HG02973 (cell line): ENCODE data around the gene TUB.

ENCODE experiments used
- ATAC-seq: cut with Tn5 transposase; IDR thresholded peaks from one replicate; pipeline ENCODE4 v1.9.1; 2021; ENCODE audit warnings: moderate library complexity; ENCODE audit not compliant: unreplicated experiment

TUB gene

GRCh38 chr11:8089791-8090510, 8.9 kb downstream of the TUB start:
- ATAC-seq, result no peak

- ATAC-seq, result no peak
Observed at GRCh38 chr11:8090756-8091155, 9.7 kb downstream of the TUB start.

DNA sequence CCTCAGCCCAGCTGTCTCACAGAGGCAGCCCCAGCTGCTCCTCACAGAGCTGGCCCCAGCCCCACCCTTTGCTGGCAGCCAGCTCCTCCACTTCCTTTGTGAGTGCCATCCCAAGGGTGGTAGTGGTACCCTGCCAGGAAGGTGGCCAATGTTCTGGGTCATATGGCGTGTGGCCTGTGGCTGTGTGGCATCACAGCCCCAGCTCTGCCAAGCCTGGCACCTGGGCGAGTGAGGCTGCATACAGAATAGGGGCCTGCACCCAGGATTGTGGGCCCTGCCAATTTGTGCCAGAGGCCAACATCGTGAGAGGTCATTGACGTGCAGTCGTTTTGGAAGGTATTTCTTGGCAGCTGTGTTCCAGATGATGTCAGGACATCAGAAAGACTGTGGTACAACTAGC, 10.7 kb downstream of the TUB start:
- no peak for ATAC-seq

DNA sequence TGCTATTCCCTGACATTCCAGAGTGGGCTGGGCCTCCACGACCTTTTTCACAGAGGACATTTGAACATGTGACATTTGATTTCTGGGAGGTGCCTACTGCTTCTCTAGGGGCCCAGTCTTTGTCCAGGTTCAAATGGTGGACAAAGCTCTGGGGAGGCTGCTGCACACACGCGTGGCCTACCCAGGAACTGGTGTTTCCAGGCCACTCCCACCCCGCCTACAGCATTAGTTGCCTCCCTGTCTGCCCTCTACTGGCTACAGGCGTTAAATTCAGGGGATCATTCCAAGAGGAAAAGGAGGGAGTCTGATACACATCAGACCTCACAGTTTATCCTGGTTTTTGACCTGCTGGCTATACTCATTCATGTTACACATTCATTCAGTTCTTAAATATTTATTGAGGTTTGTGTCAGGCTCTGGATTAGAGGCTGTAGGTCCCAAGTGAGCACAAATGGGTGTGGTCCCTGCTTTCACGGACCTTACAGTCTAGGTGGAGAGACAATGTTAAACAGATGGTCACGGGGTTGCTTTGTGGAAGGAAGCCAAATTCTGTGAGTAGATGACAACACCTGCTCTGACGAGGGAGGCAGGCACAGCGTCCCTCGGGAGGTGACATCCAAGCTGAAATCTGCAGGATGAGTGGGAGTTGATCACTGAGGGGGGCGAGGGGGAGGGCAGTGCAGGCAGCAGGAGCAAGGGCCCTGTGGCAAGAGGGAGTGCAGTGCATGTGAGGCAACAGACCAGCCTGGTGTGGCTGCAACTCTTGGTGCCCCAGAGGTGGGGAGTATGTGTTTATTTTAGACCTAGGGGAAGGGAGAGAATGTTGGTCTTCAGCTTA, 11.8 kb downstream of the TUB start:
- peak; percentile 74 for ATAC-seq

DNA sequence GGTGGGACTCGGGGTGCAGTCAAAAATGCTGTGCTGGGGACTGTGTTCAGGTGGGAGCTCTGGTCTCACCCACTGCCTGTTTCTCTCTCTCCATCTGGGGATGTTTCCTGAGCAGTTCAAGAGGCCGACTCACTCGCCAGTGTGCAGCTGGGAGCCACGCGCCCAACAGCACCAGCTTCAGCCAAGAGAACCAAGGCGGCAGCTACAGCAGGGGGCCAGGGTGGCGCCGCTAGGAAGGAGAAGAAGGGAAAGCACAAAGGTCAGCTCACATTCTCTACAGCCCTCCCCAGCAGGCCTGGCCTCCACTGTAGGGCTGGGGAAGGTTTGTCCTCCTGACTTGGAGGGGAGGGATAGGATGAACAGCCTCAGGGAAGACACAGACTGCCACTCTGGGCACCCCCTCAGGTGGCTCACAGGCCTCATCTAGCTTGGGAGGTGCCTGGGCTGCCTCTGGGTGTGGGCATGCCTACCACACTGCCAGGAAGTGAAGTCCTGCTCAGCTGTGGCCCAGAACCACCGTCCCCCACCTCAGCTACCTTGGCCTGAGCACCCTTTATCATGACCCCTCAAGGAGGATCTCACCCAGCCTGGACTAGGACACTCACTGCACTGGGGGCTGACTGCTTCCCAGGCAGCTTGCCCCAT, 13.0 kb downstream of the TUB start:
- ATAC-seq, result no peak

GRCh38 chr11:8094656-8095055, 13.6 kb downstream of the TUB start:
- no peak for ATAC-seq

- no peak for ATAC-seq
Observed at GRCh38 chr11:8095371-8095770, 14.4 kb downstream of the TUB start.

DNA sequence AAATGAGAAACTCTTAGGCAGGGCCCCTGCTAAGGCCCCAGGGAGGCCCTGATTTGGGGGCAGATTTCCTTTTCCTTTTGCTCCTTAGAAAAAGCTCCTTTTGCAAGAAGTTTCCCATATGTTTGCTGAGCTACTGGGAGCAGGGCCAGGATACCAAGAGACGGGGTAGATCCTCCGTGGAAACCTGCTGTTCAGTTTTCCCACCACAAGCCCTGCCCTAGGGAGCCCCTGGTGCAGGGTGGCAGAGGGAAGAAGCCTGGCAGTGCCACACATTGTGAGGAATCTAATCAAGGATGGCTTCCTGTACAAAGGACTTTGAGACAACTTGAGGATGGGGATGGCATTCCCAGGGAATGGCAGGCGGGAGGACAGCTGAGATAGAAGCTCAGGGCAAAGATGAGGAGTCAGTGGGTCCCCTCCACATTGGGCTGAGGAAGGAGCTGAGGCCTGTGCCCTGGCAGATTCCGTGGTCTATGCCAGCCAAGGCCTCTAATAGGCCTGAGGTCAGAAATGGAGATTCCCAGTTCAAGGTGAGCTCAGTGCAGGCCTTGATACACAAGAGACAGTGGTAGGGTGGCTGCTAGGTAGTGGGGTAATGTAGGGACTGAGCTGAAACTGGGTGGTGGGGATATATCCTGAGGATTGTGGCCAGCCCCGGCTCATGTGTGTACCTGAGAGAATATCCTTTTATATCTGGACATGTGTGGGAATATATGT, 15.0 kb downstream of the TUB start:
- no peak for ATAC-seq

DNA sequence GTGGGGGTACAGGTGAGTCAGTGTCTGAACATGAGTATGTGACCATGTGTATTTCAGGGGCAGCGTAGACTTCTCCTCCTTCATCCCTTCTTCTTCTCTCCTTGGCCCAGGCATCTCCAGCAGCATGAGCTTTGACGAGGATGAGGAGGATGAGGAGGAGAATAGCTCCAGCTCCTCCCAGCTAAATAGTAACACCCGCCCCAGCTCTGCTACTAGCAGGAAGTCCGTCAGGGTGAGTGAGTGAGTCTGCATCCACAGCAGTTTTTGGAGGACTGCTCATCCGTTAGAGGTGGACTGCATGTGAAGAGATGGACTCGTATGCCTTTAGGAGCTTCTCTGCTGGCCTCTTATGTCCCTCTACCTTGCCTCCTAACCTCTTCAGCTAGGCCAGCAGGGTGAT, 15.6 kb downstream of the TUB start:
- ATAC-seq, result no peak

GRCh38 chr11:8097062-8097461, 16.1 kb downstream of the TUB start:
- ATAC-seq, result no peak

GRCh38 chr11:8097468-8097867, 16.5 kb downstream of the TUB start:
- ATAC-seq, result no peak

- no peak for ATAC-seq
Observed at GRCh38 chr11:8097926-8098325, 16.9 kb downstream of the TUB start.

DNA sequence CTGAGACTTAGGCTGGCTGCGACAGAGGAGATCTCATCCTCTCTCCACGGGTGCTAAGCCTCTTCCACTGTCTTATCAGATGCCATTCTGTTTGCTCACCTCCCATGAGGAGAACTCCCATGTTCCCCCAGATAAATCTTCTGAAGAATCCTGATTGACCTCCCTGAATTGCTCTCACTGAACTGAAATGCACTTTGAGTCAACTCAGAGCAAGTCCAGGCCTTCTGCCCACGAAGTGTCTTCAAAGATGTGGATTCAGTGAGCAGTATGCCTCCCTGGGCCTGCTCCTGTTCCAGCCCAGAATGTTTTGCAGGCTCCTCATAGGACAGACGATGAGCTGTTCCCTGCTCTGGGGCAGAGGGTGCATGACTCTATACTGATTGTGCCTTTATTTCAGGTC, 17.4 kb downstream of the TUB start:
- no peak for ATAC-seq

GRCh38 chr11:8098879-8099278, 17.9 kb downstream of the TUB start:
- ATAC-seq, result no peak

- no peak for ATAC-seq
Observed at GRCh38 chr11:8099291-8099899, 18.4 kb downstream of the TUB start.

DNA sequence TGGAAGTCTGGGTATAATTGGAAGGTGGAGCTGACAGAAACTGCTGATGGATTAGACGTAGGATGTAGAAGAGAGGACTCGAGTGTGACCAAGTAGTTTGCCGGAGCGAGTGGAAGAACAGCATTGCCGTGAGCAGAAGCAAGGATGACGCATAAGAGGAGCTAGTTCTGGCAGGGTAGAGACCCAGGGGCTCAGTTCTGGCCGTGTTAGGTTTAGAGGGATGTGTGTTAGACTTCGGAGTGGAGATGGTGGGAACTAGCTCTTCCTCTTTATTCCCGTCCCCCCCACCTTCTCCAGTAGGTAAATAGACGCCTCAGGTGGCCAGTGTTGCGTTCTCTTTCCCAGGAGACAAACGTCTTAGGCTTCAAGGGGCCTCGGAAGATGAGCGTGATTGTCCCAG, 19.1 kb downstream of the TUB start:
- ATAC-seq, result no peak

GRCh38 chr11:8100605-8101004, 19.6 kb downstream of the TUB start:
- ATAC-seq, result no peak

DNA sequence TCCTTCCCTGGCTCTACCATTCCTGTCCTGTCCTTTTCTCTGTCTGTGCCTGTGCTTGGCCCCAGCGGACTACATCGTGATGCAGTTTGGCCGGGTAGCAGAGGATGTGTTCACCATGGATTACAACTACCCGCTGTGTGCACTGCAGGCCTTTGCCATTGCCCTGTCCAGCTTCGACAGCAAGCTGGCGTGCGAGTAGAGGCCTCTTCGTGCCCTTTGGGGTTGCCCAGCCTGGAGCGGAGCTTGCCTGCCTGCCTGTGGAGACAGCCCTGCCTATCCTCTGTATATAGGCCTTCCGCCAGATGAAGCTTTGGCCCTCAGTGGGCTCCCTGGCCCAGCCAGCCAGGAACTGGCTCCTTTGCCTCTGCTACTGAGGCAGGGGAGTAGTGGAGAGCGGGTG, 20.4 kb downstream of the TUB start:
- ATAC-seq, result no peak

GRCh38 chr11:8102296-8102915, 21.4 kb downstream of the TUB start:
- ATAC-seq, result no peak

GRCh38 chr11:8102965-8103364, 22.0 kb downstream of the TUB start:
- ATAC-seq, result no peak
